Stimulated activated naive CD8-positive, alpha-beta T cell treated with anti-CD3 and anti-CD28 coated beads, Interleukin-15, Interleukin-2, amounts not matched to agents 100 U/mL and 50 U/mL, for 24 hours (primary cell): Measurements from ENCODE around the gene EEA1.

Experiments used
- ATAC-seq: fragments of 150-1000 bp; cut with Tn5 transposase; one replicate; pipeline ENCODE4 v1.10.0; 2021
- DNase-seq: peaks from one replicate; pipeline ENCODE4 v3.0.0; 2021

The EEA1 gene

GRCh38 chr12:92938018-92938417 is 8.9 kb upstream of the EEA1 start:
- DNase-seq (no peak), ATAC-seq (no peak)

- ATAC-seq (no peak), DNase-seq (no peak)
These were observed 4.5 kb upstream of the EEA1 start for GRCh38 chr12:92933606-92934005.

- ATAC-seq (no peak), DNase-seq (no peak)
These were observed 1.3 kb upstream of the EEA1 start for GRCh38 chr12:92930421-92930820.

DNA sequence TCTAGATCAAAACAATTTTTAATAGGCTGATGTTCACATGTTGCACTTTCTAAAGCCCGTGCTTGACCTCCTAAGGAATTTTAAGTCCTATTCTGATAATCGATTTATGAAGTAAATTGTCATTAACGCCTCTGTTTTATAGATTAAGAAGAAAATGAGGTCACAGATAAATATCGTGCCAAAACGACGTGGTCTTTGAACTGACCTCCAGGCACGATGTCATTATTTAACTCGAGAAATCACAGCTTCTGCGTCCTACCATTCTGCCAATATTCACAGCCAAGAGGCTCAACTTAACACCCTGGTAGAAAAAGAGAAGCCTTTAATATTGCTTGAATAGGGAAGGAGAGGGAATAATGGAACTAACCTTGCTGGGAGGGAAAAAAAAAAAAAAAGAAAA is 888 bp upstream of the EEA1 start:
- DNase-seq: no peak
- ATAC-seq: no peak

- peak; percentile 74 for DNase-seq
- ATAC-seq: peak; percentile 61
These were observed 604 bp downstream of the EEA1 start for GRCh38 chr12:92928421-92928961.

- no peak for ATAC-seq
These were observed 1.4 kb downstream of the EEA1 start for GRCh38 chr12:92927436-92928281.

GRCh38 chr12:92927055-92927435 is 2.0 kb downstream of the EEA1 start:
- ATAC-seq: peak; percentile 50
- peak; percentile 59 for DNase-seq

More at GRCh38 chr12:92927436-92928281, 1.4 kb downstream of the EEA1 start:
- no peak for DNase-seq

- no peak for DNase-seq
These were observed 2.5 kb downstream of the EEA1 start for GRCh38 chr12:92926549-92926948.

DNA sequence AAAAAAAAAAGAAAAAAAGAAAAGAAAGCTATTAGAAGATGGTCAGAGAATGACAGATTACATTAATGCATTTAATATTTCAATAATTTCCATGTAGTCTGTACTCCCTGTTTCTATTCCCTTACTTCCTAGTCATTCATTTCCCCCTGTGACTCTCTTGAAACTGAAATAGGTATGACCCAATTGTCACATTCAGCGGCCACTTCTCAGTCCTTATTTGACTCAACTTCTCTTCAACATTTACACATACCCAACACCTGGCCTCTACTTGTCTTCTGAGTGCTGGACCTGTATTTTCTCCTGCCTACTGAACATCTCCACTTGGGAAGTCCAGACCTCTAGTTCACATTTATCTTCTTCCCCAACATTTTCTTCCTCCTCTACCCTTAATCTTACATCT is 7.2 kb downstream of the EEA1 start:
- peak; percentile 68 for ATAC-seq
- no peak for DNase-seq

More at GRCh38 chr12:92926549-92926948, 2.5 kb downstream of the EEA1 start:
- no peak for ATAC-seq

- no peak for ATAC-seq
- DNase-seq: no peak
These were observed 13.7 kb downstream of the EEA1 start for GRCh38 chr12:92915365-92915764.

DNA sequence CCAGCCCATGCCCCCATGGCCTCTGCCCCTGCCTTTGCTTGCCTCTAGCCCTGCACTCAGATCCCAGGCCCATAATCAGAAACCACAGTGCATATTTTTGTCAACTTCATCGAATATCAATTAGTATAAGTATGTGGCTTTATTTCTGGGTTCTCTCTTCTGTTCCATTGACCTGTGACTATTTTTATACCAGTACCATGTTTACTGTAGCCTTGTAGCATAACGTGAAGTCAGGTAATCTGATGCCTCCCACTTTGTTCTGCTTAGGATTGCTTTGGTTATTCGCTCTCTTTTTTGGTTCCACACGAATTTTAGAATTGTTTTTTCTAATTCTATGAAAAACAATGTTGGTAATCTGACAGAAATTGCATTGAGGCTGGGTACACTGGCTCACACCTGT is 14.9 kb downstream of the EEA1 start:
- ATAC-seq: no peak
- DNase-seq: no peak

- DNase-seq (no peak), ATAC-seq (no peak)
These were observed 16.4 kb downstream of the EEA1 start for GRCh38 chr12:92912672-92913071.

DNA sequence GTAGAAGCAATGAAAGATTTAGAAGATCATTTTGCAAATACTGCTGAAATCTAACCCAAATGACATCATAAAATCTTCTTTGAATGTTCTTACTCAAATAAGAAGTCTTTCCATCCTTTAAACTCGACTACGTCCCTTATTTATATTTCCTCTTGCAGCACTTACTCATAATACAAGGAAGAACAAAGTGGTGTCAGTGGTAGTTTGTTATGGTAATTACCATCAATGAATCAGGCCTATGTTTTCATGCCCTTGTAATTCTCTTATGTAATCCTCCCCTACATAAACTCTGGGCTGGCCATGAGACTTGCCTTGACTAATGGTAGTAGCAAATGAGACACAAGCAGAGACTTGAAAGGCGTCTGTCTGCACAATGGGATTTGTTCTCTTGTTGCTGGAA is 17.0 kb downstream of the EEA1 start:
- ATAC-seq (peak; percentile 80), DNase-seq (no peak)

GRCh38 chr12:92911339-92911738 is 17.8 kb downstream of the EEA1 start:
- DNase-seq (no peak), ATAC-seq (no peak)

- DNase-seq: no peak
- peak; percentile 83 for ATAC-seq
These were observed 21.0 kb downstream of the EEA1 start for GRCh38 chr12:92908108-92908507.

DNA sequence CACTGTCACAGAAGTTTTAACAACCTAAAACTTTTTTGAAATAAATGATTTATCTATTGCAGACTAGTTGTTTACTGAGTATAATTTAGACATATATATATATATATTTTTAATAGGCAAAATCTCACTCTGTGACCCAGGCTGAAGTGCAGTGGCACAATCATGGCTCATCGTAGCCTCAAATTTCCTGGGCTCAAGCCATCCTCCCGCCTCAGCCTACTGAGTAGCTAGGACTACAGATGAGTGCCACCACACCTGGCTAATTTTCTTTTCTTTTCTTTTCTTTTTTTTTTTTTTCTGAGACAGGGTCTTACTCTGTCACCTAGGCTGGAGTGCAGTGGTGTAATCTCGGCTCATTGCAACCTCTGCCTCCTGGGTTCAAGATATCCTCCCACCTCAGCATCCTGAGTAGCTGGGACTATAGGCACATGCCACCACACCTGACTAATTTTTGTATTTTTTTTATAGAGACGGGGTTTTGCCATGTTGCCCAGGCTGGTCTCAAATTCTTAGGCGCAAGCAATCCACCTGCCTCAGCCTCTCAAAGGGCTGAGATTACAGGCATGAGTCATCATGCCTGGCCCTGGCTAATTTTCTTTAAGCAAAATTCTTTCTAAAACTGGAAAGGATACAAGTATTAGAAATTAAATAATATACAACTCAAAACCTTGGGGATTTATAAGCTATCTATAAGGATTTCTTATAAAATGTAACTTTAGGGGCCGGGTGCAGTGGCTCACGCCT is 23.1 kb downstream of the EEA1 start:
- ATAC-seq: no peak
- no peak for DNase-seq

- DNase-seq (no peak), ATAC-seq (no peak)
These were observed 23.8 kb downstream of the EEA1 start for GRCh38 chr12:92905258-92905810.

DNA sequence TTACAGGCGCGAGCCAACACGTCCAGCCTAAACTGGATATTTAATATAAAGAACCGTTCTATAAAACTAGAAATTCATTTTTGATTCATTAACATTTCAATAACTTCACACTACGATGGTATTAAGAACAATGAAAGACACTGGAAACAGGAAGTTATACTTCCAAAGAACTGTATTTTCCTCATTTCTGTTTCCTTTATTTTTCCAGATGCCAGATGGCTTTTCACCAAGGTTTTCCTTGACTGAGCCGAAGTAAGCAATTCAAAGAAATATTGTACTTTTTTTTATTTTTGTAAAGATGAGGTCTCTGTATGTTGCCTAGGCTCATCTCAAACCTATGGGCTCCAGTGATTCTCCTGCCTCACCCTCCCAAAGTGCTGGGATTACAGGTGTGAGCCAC is 28.2 kb downstream of the EEA1 start:
- ATAC-seq: no peak

DNA sequence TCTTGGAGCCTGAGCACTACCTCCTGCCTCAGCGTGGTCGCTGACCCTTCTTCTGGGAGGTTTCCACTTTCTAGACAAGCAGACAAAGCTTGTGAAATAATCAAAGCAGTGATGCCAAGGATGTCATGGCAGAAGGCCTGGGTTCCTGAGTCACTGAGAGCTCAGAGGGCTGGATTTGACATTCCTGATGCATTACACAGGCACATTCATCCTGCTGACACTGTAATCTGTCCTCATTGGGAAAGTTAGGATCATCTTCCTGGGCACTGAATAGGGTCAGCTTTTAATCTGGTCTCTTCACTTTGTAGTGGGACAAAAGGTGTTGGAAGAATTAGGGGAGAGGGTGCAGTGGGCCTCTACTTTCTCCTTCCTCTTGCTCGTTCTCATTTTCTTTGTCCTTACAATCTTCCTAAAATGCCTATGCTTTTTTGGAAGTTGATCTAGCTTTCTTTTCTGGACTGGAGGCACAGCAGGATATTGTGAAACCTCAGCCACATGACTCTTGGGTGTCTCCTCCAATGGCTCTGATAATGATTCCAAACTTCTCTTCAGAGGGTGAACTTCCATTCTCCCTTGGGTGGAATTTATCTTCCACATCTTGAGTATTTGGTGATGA is 29.6 kb downstream of the EEA1 start:
- no peak for DNase-seq
- ATAC-seq: no peak

More for the DNA sequence above, 28.2 kb downstream of the EEA1 start:
- no peak for DNase-seq

DNA sequence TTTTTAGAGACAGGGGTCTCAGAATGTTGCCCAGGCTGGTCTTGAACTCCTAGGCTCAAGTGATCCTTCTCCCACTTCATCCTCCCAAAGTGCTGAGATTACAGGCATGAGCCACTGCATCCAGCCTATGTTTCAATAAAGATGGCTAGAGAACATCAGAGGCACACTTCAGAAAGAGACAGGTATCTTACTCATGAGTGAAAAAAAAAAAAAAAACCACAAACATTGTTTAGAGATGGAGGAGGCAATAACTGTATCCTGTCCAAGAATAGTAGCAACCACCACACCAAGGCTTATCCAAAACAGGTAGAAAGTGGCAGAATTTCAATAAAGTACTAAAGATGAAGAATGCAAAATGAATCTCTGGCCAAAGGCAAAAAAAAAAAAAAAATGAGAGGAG is 30.3 kb downstream of the EEA1 start:
- ATAC-seq (no peak), DNase-seq (no peak)

DNA sequence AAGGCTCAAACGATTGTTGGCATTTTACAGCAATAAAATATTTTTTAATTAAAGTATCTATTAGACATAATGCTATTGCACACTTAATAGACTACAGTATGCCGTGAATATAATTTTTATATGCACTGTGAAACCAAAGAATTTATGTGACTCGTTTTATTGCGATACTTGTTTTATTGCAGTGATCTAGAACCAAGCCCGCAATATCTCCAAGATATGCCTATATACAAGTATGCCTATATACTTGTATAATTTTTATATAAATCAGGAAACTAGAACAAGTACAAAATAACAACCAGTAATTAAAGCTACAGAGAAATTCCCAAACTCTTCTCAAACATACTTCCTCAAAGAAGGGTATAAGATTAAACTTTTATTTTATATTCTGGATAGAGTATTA is 31.3 kb downstream of the EEA1 start:
- DNase-seq: no peak
- ATAC-seq: no peak

GRCh38 chr12:92890601-92891106 is 38.4 kb downstream of the EEA1 start:
- DNase-seq (no peak), ATAC-seq (no peak)
